HEK293 (cell line): ENCODE data around the gene BLTP3B.

ENCODE experiments used
- CTCF ChIA-PET: fragments of 350-600 bp; formaldehyde crosslinking; extraction: SDS; loops from one replicate; lab custom pipeline; 2021; ENCODE audit warnings: antibody characterized with exemption; lab: Yijun Ruan, JAX
- POLR2A ChIA-PET: fragments of 300-600 bp; formaldehyde crosslinking; extraction: SDS; loops from one replicate; lab custom pipeline; 2020; ENCODE audit warnings: antibody characterized with exemption, inconsistent platforms; lab: Yijun Ruan, JAX
- H3K27ac ChIP-seq: fragments of 200-500 bp; sonication (Bioruptor generic); 2 replicates; pipeline ENCODE4 v1.5.1; 2014; ENCODE audit warnings: low read depth, low read length, control low read depth, inconsistent platforms; ENCODE audit errors: extremely low read depth
- H3K36me3 ChIP-seq, 2 experiments: fragments of 200-500 bp in 1 of 2; sonication (Bioruptor generic) in 1 of 2; 1 replicate in 1 of 2; 2 replicates in 1 of 2; pipeline ENCODE4 v1.5.1; 2014 to 2017; ENCODE audit warnings: inconsistent platforms in 2 of 2, low read length in 2 of 2; ENCODE audit not compliant: control insufficient read depth in 2 of 2, insufficient read depth in 1 of 2
- H3K4me1 ChIP-seq: fragments of 200-500 bp; sonication (Bioruptor generic); 2 replicates; pipeline ENCODE4 v1.5.1; 2014; ENCODE audit warnings: mild to moderate bottlenecking, low read length, inconsistent platforms; ENCODE audit not compliant: control insufficient read depth, insufficient read depth
- H3K4me3 ChIP-seq: 2 replicates; pipeline ENCODE4 v1.5.1; 2011; ENCODE audit warnings: low read depth, mild to moderate bottlenecking, control low read depth, low read length, moderate library complexity
- H3K9me3 ChIP-seq: fragments of 200-500 bp; sonication (Bioruptor generic); 2 replicates; pipeline ENCODE4 v1.5.1; 2014; ENCODE audit warnings: low read depth, low read length, inconsistent platforms; ENCODE audit not compliant: control insufficient read depth, insufficient read depth
- IKZF3 ChIP-seq: fragments of 450-650 bp; IDR thresholded peaks from 2 replicates; pipeline ENCODE4 v1.5.0; 2018; ENCODE audit warnings: missing biosample characterization, mild to moderate bottlenecking, missing genetic modification characterization, moderate library complexity
- KLF8 ChIP-seq: fragments of 450-650 bp; formaldehyde crosslinking; IDR thresholded peaks from 2 replicates; pipeline ENCODE4 v1.5.1; 2016; ENCODE audit warnings: missing biosample characterization, missing genetic modification characterization
- MZF1 ChIP-seq: fragments of 450-650 bp; formaldehyde crosslinking; IDR thresholded peaks from 2 replicates; pipeline ENCODE4 v1.5.1; 2017; ENCODE audit warnings: missing biosample characterization, missing genetic modification characterization, borderline replicate concordance
- PRDM1 ChIP-seq: fragments of 450-650 bp; formaldehyde crosslinking; IDR thresholded peaks from 2 replicates; pipeline ENCODE4; 2016; ENCODE audit warnings: missing biosample characterization, missing genetic modification characterization
- RBAK ChIP-seq: fragments of 450-650 bp; formaldehyde crosslinking; IDR thresholded peaks from 2 replicates; pipeline ENCODE4 v1.5.1; 2016; ENCODE audit warnings: missing biosample characterization, missing genetic modification characterization
- ZBTB49 ChIP-seq: fragments of 450-650 bp; formaldehyde crosslinking; IDR thresholded peaks from 2 replicates; pipeline ENCODE4 v1.5.1; 2016; ENCODE audit warnings: missing biosample characterization, missing genetic modification characterization, low read depth
- ZIC2 ChIP-seq: fragments of 450-650 bp; formaldehyde crosslinking; IDR thresholded peaks from 2 replicates; pipeline ENCODE4 v1.5.1; 2016; ENCODE audit warnings: missing biosample characterization, missing genetic modification characterization
- ZNF175 ChIP-seq: fragments of 450-650 bp; formaldehyde crosslinking; IDR thresholded peaks from 2 replicates; pipeline ENCODE4 v1.5.1; 2016; ENCODE audit warnings: missing biosample characterization, missing genetic modification characterization
- ZNF2 ChIP-seq: fragments of 450-650 bp; formaldehyde crosslinking; IDR thresholded peaks from 2 replicates; pipeline ENCODE4 v1.5.1; 2016; ENCODE audit warnings: missing biosample characterization, missing genetic modification characterization
- ZNF366 ChIP-seq: fragments of 450-650 bp; formaldehyde crosslinking; conservative IDR thresholded peaks from 2 replicates; pipeline ENCODE4 v1.5.1; 2016; ENCODE audit warnings: missing biosample characterization, missing genetic modification characterization
- ZNF521 ChIP-seq: fragments of 450-650 bp; formaldehyde crosslinking; IDR thresholded peaks from 2 replicates; pipeline ENCODE4 v1.5.1; 2017; ENCODE audit warnings: missing biosample characterization, mild to moderate bottlenecking, missing genetic modification characterization
- ZNF558 ChIP-seq: fragments of 450-650 bp; formaldehyde crosslinking; IDR thresholded peaks from 2 replicates; pipeline ENCODE4 v1.5.1; 2016; ENCODE audit warnings: missing biosample characterization, missing genetic modification characterization
- ZNF585B ChIP-seq: fragments of 450-650 bp; formaldehyde crosslinking; IDR thresholded peaks from 2 replicates; pipeline ENCODE4 v1.5.1; 2016; ENCODE audit warnings: missing biosample characterization, missing genetic modification characterization
- ZNF629 ChIP-seq: fragments of 450-650 bp; formaldehyde crosslinking; IDR thresholded peaks from 2 replicates; pipeline ENCODE4 v1.5.1; 2017; ENCODE audit warnings: missing biosample characterization, missing genetic modification characterization
- ZNF654 ChIP-seq: fragments of 450-650 bp; formaldehyde crosslinking; IDR thresholded peaks from 2 replicates; pipeline ENCODE4 v1.5.1; 2016; ENCODE audit warnings: low read depth, missing biosample characterization, missing genetic modification characterization
- ZNF768 ChIP-seq: fragments of 450-650 bp; formaldehyde crosslinking; IDR thresholded peaks from 2 replicates; pipeline ENCODE4 v1.5.1; 2018; ENCODE audit warnings: missing biosample characterization, mild to moderate bottlenecking, missing genetic modification characterization
- ZNF837 ChIP-seq: fragments of 450-650 bp; formaldehyde crosslinking; IDR thresholded peaks from 2 replicates; pipeline ENCODE4 v1.5.1; 2016; ENCODE audit warnings: missing biosample characterization, missing genetic modification characterization
- ZSCAN30 ChIP-seq: fragments of 450-650 bp; IDR thresholded peaks from 2 replicates; pipeline ENCODE4 v1.5.1; 2018; ENCODE audit warnings: missing biosample characterization, mild to moderate bottlenecking, missing genetic modification characterization, moderate library complexity
- TF ChIP-seq, protein P1 (sequence below): fragments of 450-650 bp; formaldehyde crosslinking; IDR thresholded peaks from 2 replicates; pipeline ENCODE4 v1.5.1; 2016; ENCODE audit warnings: missing biosample characterization, missing genetic modification characterization
- TF ChIP-seq, protein P2 (sequence below): fragments of 450-650 bp; formaldehyde crosslinking; IDR thresholded peaks from 2 replicates; pipeline ENCODE4 v1.5.1; 2016; ENCODE audit warnings: missing biosample characterization, missing genetic modification characterization
- TF ChIP-seq, protein P3 (sequence below): fragments of 450-650 bp; formaldehyde crosslinking; IDR thresholded peaks from 2 replicates; pipeline ENCODE4 v1.5.1; 2016; ENCODE audit warnings: missing biosample characterization, missing genetic modification characterization

The BLTP3B gene

DNA sequence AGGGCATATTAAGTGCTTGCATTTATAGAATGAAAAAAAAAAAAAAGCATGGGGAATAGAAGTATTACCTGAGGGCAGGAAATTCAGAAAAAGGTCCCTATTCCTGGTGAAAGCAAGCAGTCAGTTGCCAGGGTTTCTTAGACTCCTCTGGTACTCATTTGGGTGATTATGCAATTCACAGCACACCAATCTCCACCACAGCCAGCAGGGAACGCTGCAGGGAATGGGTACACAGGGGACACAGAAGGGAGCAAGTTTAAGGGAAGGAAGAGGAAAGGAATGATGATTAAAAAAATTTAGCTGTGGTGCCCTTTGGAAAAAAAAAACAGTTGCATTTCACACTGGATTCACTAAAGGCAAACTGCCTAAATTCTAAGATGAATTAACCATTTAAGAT is 14.2 kb downstream of the BLTP3B start:
- TF ChIP-seq ZNF366 (tag by site-specific recombination) = 0 out of 2 replicates have a peak, but pooled peaks have one; percentile 31
- 0 out of 2 replicates have a peak, but pooled peaks have one; percentile 18 for TF ChIP-seq ZNF629
- peak; percentile 49; the same call in 1 of the 2 replicates for TF ChIP-seq ZNF654 (tag by site-specific recombination)
- TF ChIP-seq, protein P1, sequence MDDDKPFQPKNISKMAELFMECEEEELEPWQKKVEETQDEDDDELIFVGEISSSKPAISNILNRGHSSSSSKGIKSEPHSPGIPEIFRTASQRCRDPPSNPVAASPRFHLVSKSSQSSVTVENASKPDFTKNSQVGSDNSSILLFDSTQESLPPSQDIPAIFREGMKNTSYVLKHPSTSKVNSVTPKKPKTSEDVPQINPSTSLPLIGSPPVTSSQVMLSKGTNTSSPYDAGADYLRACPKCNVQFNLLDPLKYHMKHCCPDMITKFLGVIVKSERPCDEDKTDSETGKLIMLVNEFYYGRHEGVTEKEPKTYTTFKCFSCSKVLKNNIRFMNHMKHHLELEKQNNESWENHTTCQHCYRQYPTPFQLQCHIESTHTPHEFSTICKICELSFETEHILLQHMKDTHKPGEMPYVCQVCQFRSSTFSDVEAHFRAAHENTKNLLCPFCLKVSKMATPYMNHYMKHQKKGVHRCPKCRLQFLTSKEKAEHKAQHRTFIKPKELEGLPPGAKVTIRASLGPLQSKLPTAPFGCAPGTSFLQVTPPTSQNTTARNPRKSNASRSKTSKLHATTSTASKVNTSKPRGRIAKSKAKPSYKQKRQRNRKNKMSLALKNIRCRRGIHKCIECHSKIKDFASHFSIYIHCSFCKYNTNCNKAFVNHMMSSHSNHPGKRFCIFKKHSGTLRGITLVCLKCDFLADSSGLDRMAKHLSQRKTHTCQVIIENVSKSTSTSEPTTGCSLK (tag by site-specific recombination) = no peak
- 0 out of 2 replicates have a peak, but pooled peaks have one; percentile 19 for TF ChIP-seq ZNF558 (tag by site-specific recombination)
- peak; percentile 51; the same call in 1 of the 2 replicates for TF ChIP-seq PRDM1 (tag by site-specific recombination)
- TF ChIP-seq ZNF521 = no peak
- TF ChIP-seq KLF8 (tag by site-specific recombination) = no peak
- TF ChIP-seq IKZF3 (tag by site-specific recombination) = peak; percentile 77
- TF ChIP-seq, protein P2, sequence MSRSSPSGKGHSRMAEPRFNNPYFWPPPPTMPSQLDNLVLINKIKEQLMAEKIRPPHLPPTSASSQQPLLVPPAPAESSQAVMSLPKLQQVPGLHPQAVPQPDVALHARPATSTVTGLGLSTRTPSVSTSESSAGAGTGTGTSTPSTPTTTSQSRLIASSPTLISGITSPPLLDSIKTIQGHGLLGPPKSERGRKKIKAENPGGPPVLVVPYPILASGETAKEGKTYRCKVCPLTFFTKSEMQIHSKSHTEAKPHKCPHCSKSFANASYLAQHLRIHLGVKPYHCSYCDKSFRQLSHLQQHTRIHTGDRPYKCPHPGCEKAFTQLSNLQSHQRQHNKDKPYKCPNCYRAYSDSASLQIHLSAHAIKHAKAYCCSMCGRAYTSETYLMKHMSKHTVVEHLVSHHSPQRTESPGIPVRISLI (tag by site-specific recombination) = 0 out of 2 replicates have a peak, but pooled peaks have one; percentile 40
- TF ChIP-seq ZNF175 (tag by site-specific recombination) = no peak
- no peak for TF ChIP-seq ZNF585B (tag by site-specific recombination)
- peak; percentile 90; the same call in 1 of the 2 replicates for TF ChIP-seq MZF1 (tag by site-specific recombination)
- no peak for TF ChIP-seq ZNF768
- TF ChIP-seq ZSCAN30 = 0 out of 2 replicates have a peak, but pooled peaks have one; percentile 43
- peak; percentile 75 for TF ChIP-seq ZIC2 (tag by site-specific recombination)
- TF ChIP-seq ZNF837 (tag by site-specific recombination) = no peak
- 0 out of 2 replicates have a peak, but pooled peaks have one; percentile 37 for TF ChIP-seq ZNF2 (tag by site-specific recombination)
- TF ChIP-seq ZBTB49 (tag by site-specific recombination) = no peak
- no peak for TF ChIP-seq RBAK (tag by site-specific recombination)
- TF ChIP-seq, protein P3, sequence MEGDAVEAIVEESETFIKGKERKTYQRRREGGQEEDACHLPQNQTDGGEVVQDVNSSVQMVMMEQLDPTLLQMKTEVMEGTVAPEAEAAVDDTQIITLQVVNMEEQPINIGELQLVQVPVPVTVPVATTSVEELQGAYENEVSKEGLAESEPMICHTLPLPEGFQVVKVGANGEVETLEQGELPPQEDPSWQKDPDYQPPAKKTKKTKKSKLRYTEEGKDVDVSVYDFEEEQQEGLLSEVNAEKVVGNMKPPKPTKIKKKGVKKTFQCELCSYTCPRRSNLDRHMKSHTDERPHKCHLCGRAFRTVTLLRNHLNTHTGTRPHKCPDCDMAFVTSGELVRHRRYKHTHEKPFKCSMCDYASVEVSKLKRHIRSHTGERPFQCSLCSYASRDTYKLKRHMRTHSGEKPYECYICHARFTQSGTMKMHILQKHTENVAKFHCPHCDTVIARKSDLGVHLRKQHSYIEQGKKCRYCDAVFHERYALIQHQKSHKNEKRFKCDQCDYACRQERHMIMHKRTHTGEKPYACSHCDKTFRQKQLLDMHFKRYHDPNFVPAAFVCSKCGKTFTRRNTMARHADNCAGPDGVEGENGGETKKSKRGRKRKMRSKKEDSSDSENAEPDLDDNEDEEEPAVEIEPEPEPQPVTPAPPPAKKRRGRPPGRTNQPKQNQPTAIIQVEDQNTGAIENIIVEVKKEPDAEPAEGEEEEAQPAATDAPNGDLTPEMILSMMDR (tag by site-specific recombination) = peak; percentile 40; the same call in 1 of the 2 replicates
- Histone ChIP-seq H3K36me3 (no peaks in the 10 kb centered on the region; a peak in 1 of 3 replicates), H3K27ac (no peak overlapping the region), H3K9me3 (no peaks in the 10 kb centered on the region), H3K4me1 (peaks cover 11% of the 10 kb centered on the region), H3K4me3 (no peak overlapping the region)
- CTCF ChIA-PET = interaction anchor here (0.6 to 1.5 kb wide), 10 partner anchors 8 to 121 kb away, joined by 3 to 8 read pairs (median 3); no protein-coding TSS in a partner anchor
- POLR2A ChIA-PET = no interaction called here
